GM21619 (cell line): ENCODE data around the gene RCOR3.
A peak's percentile ranks its signal among the peaks of the same experiment; 100 is the strongest.

Experiments used
- ATAC-seq: cut with Tn5 transposase; IDR thresholded peaks from one replicate; pipeline ENCODE4 v1.9.1; 2021; ENCODE audit not compliant: unreplicated experiment

Gene RCOR3

DNA sequence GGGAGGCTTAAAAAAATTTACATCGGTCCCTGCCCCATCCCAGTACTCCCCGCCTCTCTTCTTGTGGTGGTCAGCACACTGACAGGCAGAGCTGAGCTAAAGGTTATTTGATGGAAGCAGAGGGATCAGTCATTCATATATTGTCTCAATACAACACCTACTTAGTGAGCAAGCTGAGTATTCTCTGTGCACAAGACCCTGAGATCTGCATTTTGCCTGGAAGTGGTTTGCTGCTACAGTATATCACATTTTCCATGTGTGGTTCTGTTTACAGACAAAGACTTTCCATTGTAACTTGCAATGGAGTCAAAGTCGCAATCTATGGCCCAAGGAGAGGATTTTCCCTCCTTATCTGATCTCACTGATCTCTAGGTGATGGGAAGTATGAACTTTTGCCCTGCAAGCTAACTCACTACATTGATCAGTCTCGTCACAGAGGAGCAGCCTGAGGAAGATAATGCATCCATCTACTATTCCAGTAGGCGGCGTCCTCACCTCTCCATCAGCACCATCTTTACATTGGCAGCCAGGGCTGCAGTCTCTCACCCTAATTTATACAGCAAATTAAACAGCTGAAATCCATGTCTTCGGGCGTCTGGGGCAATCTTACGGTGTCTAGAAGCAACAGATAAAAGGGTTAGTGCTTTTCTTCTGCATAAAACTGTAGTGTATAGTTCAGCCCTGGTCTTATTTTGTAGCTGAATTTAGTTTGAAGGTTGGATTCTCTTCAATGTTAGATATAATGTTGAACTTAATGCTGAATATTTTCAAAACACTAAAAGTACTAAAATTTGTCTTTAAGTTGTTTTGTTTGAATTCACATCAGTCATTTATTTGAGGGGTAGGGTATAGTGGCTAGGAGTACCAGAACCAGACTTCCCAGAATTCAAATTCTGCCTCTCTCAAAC lies 64.2 kb downstream of the RCOR3 start:
- peak; percentile 41 for ATAC-seq

GRCh38 chr1:211324992-211325775 lies 66.0 kb downstream of the RCOR3 start:
- no peak for ATAC-seq

GRCh38 chr1:211326140-211326527 lies 67.0 kb downstream of the RCOR3 start:
- no peak for ATAC-seq

GRCh38 chr1:211326528-211327345 lies 67.6 kb downstream of the RCOR3 start, which contains the start of gene TRAF5:
TSS of gene TRAF5 (plus strand) at chr1:211326833. CDS start at chr1:211353240, 26,407 bp downstream.
- ATAC-seq = peak; percentile 26

- ATAC-seq = peak; percentile 32
These were observed 68.3 kb downstream of the RCOR3 start for GRCh38 chr1:211327346-211327921.

- no peak for ATAC-seq
These were observed 69.0 kb downstream of the RCOR3 start for GRCh38 chr1:211328084-211328694.

DNA sequence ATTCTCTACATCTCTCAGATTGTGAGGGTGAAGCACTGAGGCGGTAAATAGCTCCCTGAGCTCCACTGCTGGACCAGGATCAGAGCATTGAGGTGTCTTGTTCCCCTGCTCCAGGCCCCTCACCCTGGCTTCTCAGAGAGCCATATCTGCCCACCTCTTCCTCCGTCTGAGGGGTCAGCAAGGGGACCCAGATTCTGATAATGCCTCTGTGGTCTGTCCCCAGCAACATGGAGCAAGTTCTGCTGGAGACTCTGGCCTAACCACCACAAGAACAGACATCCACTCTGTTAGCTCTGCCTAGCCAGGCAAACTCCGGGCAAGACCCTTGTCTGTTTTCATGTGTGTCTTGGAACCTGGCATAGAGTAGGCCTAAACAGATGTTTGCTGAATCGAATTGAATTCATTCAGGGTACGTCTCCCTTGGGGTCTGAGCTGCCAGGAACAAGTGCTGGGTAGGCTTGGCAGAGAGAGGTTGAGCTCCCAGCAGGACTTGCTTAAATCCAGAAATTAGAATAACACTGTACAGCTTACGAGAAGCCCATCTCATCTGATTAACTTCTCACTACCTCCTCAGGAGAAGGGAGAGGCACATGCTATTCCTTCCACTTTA lies 69.8 kb downstream of the RCOR3 start:
- no peak for ATAC-seq

GRCh38 chr1:211329764-211330201 lies 70.6 kb downstream of the RCOR3 start:
- ATAC-seq = peak; percentile 45

DNA sequence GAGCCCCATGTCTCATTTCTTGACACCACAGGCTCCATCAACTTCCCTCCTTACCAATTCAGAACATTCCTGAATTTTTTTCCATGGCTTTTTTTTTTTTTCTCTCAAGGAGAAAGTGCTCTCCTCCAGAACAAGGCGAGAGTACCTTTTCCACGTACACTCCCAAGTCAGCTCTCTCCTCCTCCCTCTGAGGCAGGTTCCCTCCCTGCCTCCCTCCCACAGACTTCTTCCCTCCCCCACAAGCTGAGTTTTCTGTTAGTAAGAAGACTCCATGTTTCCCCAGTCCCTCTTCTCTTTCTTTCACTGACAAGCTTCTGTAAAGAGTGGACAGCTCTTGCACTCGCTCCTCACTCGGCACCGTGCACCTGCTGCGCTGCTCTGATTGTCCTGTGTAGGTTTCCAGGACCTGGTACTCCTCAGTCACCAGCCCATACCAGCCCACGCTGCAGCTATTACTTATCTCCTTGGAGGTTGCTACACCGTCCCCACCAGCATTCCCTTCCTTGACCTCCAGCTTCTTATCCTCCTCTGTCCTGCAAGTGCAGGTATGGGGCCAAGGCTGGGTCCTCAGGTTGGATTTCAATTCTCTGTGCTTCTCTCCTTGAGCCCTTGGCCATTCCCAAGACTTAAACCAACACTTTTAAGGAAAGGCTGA lies 71.2 kb downstream of the RCOR3 start:
- no peak for ATAC-seq

GRCh38 chr1:211331011-211331709 lies 72.0 kb downstream of the RCOR3 start:
- ATAC-seq = no peak

DNA sequence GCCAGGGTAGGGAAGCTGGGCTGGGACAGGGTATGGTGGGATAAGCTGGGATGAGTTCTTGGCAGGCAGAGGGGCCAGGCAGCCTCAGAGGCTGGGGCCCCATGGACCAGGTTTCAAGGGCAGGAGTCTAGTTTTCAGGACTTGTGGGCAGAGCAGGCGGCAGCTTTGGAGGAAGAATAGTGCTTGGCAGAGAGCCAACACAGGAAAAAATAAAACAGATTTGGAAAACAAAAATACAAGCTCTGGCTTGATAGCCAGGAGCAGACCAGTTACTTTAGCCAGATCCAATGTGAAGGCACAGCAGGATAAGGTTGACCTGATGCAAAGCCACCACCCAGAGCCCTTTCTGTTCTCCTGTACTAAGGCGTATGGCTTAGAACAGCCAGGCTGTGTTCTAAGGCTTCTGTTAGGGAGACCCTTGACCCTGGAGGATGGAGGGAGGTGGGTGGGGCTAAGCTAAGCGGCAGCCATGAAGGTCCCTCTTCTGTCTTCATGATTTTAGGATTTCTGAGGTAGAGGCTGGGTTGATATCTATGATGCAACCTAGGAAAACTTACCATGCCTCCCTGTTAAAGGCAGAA lies 73.0 kb downstream of the RCOR3 start:
- ATAC-seq = no peak

- no peak for ATAC-seq
These were observed 73.7 kb downstream of the RCOR3 start for GRCh38 chr1:211332830-211333229.

DNA sequence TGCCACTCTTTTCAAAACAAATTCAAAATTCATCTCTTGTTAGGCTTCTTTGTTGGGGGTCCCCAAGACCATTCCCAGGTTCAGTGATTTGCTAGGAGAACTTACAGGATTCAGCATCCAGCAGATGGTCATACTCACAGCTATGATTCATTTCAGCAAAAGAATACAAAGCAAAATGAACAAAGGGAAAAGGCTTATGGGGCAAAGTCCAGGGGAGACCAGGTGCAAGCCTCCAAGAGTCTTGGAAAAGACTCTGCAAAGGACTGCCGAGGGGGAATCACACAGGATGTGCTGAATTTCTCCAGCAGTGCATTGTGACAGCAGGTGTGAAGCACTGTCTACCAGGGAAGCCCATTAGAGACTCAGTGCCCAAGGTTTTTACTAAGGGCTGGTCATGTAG lies 74.7 kb downstream of the RCOR3 start:
- ATAC-seq = no peak

DNA sequence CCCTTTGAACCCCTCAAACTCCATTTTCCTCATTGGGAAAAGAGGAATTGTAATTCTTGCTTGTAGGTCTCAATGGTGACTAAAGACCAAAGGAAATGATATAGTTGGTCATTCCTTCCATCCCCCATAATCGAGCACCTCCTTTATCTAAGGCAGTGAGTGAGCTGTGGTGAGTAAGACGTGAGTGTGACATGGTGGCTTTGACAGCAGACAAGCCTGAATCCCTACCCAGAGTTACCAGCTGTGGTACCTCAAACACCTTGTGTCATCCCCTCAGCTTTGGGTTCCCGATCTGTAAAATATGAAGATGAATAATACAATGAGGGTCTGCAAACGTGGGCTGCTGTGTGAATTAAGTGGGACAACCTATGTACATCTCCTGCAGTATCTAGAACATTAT lies 75.8 kb downstream of the RCOR3 start:
- no peak for ATAC-seq

- peak; percentile 93 for ATAC-seq
These were observed 76.5 kb downstream of the RCOR3 start for GRCh38 chr1:211335522-211336157.

DNA sequence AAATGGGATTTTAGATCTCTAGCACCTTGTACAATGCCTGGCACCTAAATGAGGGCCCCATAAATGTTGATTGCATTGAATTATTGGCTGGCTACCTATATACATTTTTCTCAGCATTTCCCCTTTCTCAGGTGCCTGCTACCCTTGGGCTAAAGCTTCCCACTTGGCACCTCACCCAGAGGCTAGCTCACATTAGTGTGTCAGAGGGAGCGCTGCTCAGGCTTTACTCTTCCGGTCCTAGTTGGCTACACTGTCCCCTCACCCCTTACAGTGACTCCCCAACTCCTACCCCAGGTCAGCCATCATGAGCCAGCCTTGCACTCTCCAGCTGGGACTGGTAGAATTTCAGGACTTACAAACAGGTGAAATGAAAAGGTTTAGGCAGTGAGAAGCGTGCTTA lies 77.0 kb downstream of the RCOR3 start:
- ATAC-seq = no peak

GRCh38 chr1:211336775-211337174 lies 77.6 kb downstream of the RCOR3 start:
- no peak for ATAC-seq
